B cell (primary cell): Measurements from ENCODE around the gene ARHGEF4. TPM values are rescaled to one million over a fixed set of nuclear protein-coding genes. Genes with fewer than 3 reads are reported as not detected.

ENCODE experiments used
- ATAC-seq: fragments of 200-7000 bp; cut with Tn5 transposase; one replicate; pipeline ENCODE4 v1.10.0; 2021; ENCODE audit warnings: low read depth, mild to moderate bottlenecking, moderate number of reproducible peaks, moderate library complexity
- CTCF ChIA-PET: fragments of 350-600 bp; sonication (Branson Sonifier 250); formaldehyde crosslinking; loops from one replicate; lab custom pipeline; 2021; ENCODE audit warnings: antibody characterized with exemption, inconsistent platforms; lab: Charles Lee
- POLR2A ChIA-PET: fragments of 350-600 bp; sonication (Branson Sonifier 250); formaldehyde crosslinking; loops from one replicate; lab custom pipeline; 2021; ENCODE audit warnings: antibody characterized with exemption; lab: Charles Lee
- DNase-seq: peaks from one replicate; pipeline ENCODE4 v3.0.0; 2013
- H2AFZ ChIP-seq: 2 replicates; pipeline ENCODE4 v1.6.1; 2012; ENCODE audit warnings: mild to moderate bottlenecking, low read depth, low read length; ENCODE audit not compliant: insufficient read depth, poor library complexity, severe bottlenecking
- H3K27ac ChIP-seq, 2 donors: 1 replicate in 1 of 2; 2 replicates in 1 of 2; pipeline ENCODE4 v1.5.1; 2012 to 2013; ENCODE audit warnings: low read length in 2 of 2, mild to moderate bottlenecking in 2 of 2, moderate library complexity in 1 of 2
- H3K27me3 ChIP-seq, 4 experiments: fragments of 200-600 bp in 1 of 4; sonication (generic) in 1 of 4; replicated peaks in 1 of 4; 1 replicate in 2 of 4; 2 replicates in 2 of 4; pipeline versions ENCODE4 v1.6.1 to v1.7.0; 2013 to 2016; ENCODE audit warnings: low read length in 3 of 4, mild to moderate bottlenecking in 2 of 4, mixed read lengths in 1 of 4, moderate library complexity in 1 of 4; ENCODE audit not compliant: insufficient read depth in 4 of 4, control insufficient read depth in 3 of 4; ENCODE audit errors: control extremely low read depth in 1 of 4
- H3K36me3 ChIP-seq, 2 experiments: replicated peaks in 1 of 2; 1 replicate in 1 of 2; 2 replicates in 1 of 2; pipeline versions ENCODE4 v1.6.1 to v1.7.1; 2013; ENCODE audit warnings: low read length in 1 of 2; ENCODE audit not compliant: insufficient read depth in 2 of 2, control insufficient read depth in 1 of 2; ENCODE audit errors: control extremely low read depth in 1 of 2, extremely low read depth in 1 of 2
- H3K4me1 ChIP-seq, 2 donors: fragments of 200-600 bp in 1 of 2; sonication (generic) in 1 of 2; 1 replicate in 1 of 2; 2 replicates in 1 of 2; pipeline versions ENCODE4 v1.5.1 to v1.6.1; 2013 to 2017; ENCODE audit warnings: low read length in 2 of 2; ENCODE audit not compliant: control insufficient read depth in 2 of 2, insufficient read depth in 2 of 2
- H3K4me2 ChIP-seq: replicated peaks from 2 replicates; pipeline ENCODE3; 2012; ENCODE audit warnings: mild to moderate bottlenecking, low read depth, low read length; ENCODE audit not compliant: poor library complexity, severe bottlenecking
- H3K4me3 ChIP-seq, 5 experiments: fragments of 200-600 bp in 1 of 5; sonication (generic) in 1 of 5; 1 replicate in 3 of 5; 2 replicates in 2 of 5; pipeline versions ENCODE4 v1.5.1 to v1.7.0; 2011 to 2016; ENCODE audit warnings: low read length in 4 of 5, mild to moderate bottlenecking in 4 of 5, low read depth in 2 of 5, control low read depth in 1 of 5, moderate library complexity in 1 of 5; ENCODE audit not compliant: insufficient read depth in 1 of 5; ENCODE audit errors: control extremely low read depth in 1 of 5, extremely low read depth in 1 of 5
- H3K79me2 ChIP-seq: fragments of 200-600 bp; sonication (generic); one replicate; pipeline ENCODE4 v1.6.0; 2016; ENCODE audit warnings: low read length; ENCODE audit not compliant: control insufficient read depth, insufficient read depth
- H3K9ac ChIP-seq: fragments of 200-600 bp; sonication (generic); 2 replicates; pipeline ENCODE4 v1.6.1; 2017; ENCODE audit warnings: mild to moderate bottlenecking, low read length, moderate library complexity
- H3K9me3 ChIP-seq, 3 donors: one replicate each; pipeline versions ENCODE4 v1.6.1 to v1.7.1; 2013; ENCODE audit warnings: low read length in 2 of 3; ENCODE audit not compliant: control insufficient read depth in 2 of 3, insufficient read depth in 1 of 3; ENCODE audit errors: control extremely low read depth in 1 of 3
- H4K20me1 ChIP-seq: 2 replicates; pipeline ENCODE4 v1.6.0; 2012; ENCODE audit warnings: mild to moderate bottlenecking, low read length; ENCODE audit not compliant: insufficient read depth, control insufficient read depth, poor library complexity, severe bottlenecking
- H3K27ac Mint-ChIP-seq: one replicate; pipeline ENCODE4 v1.8.0; 2021; ENCODE audit warnings: mixed read lengths
- H3K27me3 Mint-ChIP-seq: one replicate; pipeline ENCODE4 v1.8.0; 2021; ENCODE audit warnings: mixed read lengths
- H3K4me1 Mint-ChIP-seq: one replicate; pipeline ENCODE4 v1.8.0; 2021; ENCODE audit warnings: mixed read lengths
- H3K4me3 Mint-ChIP-seq: one replicate; pipeline ENCODE4 v1.8.0; 2021; ENCODE audit warnings: mixed read lengths
- H3K9me3 Mint-ChIP-seq: one replicate; pipeline ENCODE4 v1.8.0; 2022; ENCODE audit warnings: mixed read lengths; ENCODE audit not compliant: insufficient read depth
- EZH2 ChIP-seq: IDR thresholded peaks from 2 replicates; pipeline ENCODE4 v1.6.1; 2012; ENCODE audit warnings: borderline replicate concordance, low read depth, mild to moderate bottlenecking, moderate library complexity, low read length; ENCODE audit not compliant: insufficient read depth, poor library complexity, severe bottlenecking
- WGBS: methylation state at CpG from one replicate; pipeline ENCODE4 v1.1.5; 2013; ENCODE audit warnings: missing lambda C conversion rate; ENCODE audit not compliant: insufficient coverage; 5-methylcytosine and 5-hydroxymethylcytosine counted together
- intact Hi-C: fragments of 100-400 bp; cut with micrococcal nuclease; formaldehyde crosslinking; loops from one replicate; pipeline ENCODE4 v1.10.0; 2022
- polyA plus RNA-seq: library from polyadenylated mRNA; depleted of rRNA; stranded (reverse); fragments of >200 nt; gene quantifications from 2 replicates; pipeline ENCODE4 v1.2.3, GENCODE V29; 2012
- total RNA-seq, 2 donors: library from RNA; stranded (reverse); fragments of 120-200 nt in 1 of 2; gene quantifications; 1 replicate in 1 of 2; 2 replicates in 1 of 2; pipeline versions ENCODE4 v1.2.3 to v1.2.4, GENCODE V29; 2013 to 2022
- TF ChIP-seq, protein P1 (sequence below): fragments of 200-600 bp; IDR thresholded peaks from one replicate; pipeline ENCODE4 v1.8.0; 2022; ENCODE audit warnings: antibody characterized with exemption, mild to moderate bottlenecking

The ARHGEF4 gene
- total and polyA plus RNA-seq, 2 donors (not counting 1 experiment from before 2014, with no cell fraction given): 2.1 TPM; not detected in 1

DNA sequence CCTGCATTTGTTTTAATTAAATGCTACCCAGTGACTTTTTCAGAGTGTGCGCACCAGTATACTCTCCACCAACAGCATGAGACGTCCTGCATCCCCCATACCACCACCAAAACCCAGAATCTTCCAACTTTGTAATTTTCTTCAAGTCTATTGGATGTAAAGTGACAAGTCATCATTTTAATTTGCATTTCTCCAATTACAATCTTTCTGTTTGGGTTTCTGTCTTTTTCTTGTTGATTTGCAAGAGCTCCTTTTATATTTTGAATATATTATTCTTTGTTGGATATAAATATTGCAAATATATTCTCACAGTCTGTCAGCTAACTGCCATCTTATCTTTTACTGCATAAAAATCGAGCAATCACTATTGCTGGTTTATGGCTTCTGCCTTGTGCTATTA is 160.0 kb downstream of the ARHGEF4 start:
- Histone ChIP-seq H2AFZ (no peak overlapping the region), H3K4me3 (no peak overlapping the region), H3K79me2 (no peaks in the 10 kb centered on the region), H3K4me1 (no peaks in the 10 kb centered on the region), H3K36me3 (no peaks in the 10 kb centered on the region), H3K9ac (no peak overlapping the region), H3K27me3 (no peaks in the 10 kb centered on the region), H3K27ac (no peak overlapping the region), H3K4me2 (no peak overlapping the region), H3K9me3 (no peaks in the 10 kb centered on the region), H4K20me1 (no peaks in the 10 kb centered on the region)
- DNase-seq (no peak), ATAC-seq (no peak)
- WGBS: no CpG with 5 or more reads among the region's 3 CpGs
- ChIA-PET POLR2A (no interaction called here), CTCF (no interaction called here)
- intact Hi-C loops: no loop called here
- no peak overlapping the region for H3K4me3 Mint-ChIP-seq
- no peaks in the 10 kb centered on the region for H3K4me1 Mint-ChIP-seq
- H3K9me3 Mint-ChIP-seq: no peaks in the 10 kb centered on the region
- H3K27me3 Mint-ChIP-seq: peaks cover 14% of the 10 kb centered on the region
- TF ChIP-seq, protein P1, sequence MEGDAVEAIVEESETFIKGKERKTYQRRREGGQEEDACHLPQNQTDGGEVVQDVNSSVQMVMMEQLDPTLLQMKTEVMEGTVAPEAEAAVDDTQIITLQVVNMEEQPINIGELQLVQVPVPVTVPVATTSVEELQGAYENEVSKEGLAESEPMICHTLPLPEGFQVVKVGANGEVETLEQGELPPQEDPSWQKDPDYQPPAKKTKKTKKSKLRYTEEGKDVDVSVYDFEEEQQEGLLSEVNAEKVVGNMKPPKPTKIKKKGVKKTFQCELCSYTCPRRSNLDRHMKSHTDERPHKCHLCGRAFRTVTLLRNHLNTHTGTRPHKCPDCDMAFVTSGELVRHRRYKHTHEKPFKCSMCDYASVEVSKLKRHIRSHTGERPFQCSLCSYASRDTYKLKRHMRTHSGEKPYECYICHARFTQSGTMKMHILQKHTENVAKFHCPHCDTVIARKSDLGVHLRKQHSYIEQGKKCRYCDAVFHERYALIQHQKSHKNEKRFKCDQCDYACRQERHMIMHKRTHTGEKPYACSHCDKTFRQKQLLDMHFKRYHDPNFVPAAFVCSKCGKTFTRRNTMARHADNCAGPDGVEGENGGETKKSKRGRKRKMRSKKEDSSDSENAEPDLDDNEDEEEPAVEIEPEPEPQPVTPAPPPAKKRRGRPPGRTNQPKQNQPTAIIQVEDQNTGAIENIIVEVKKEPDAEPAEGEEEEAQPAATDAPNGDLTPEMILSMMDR: no peak
- TF ChIP-seq EZH2: no peak
- H3K27ac Mint-ChIP-seq: no peak overlapping the region

DNA sequence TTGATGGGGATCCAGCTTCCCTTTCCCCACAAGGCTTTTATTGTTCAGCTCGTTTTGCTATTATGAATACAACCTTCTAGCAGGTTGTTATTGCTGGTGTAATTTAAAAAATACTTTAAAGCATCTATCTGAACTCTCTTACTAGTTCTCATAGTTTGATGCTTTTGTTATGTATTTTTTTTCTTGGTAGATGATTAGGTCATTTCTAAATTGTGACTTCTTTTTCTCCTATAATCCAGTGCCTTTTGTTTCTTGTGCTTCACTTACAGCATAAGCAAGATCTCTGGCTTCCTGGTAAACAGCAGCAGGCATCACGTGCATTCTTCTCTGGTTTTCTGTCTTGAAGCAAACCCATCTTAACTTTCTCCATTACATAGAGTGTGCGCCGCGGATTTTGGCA is 160.5 kb downstream of the ARHGEF4 start:
- intact Hi-C loops: no loop called here
- peaks cover 14% of the 10 kb centered on the region for H3K27me3 Mint-ChIP-seq
- TF ChIP-seq EZH2: no peak
- TF ChIP-seq, protein P1: no peak
- no peaks in the 10 kb centered on the region for H3K4me1 Mint-ChIP-seq
- H3K9me3 Mint-ChIP-seq: no peaks in the 10 kb centered on the region
- Histone ChIP-seq H3K9me3 (no peaks in the 10 kb centered on the region), H3K27ac (no peak overlapping the region), H3K9ac (no peak overlapping the region), H3K4me2 (no peak overlapping the region), H4K20me1 (no peaks in the 10 kb centered on the region), H3K4me3 (no peak overlapping the region), H3K27me3 (no peaks in the 10 kb centered on the region), H3K4me1 (no peaks in the 10 kb centered on the region), H3K79me2 (no peaks in the 10 kb centered on the region), H2AFZ (no peak overlapping the region), H3K36me3 (no peaks in the 10 kb centered on the region)
- no peak overlapping the region for H3K27ac Mint-ChIP-seq
- H3K4me3 Mint-ChIP-seq: no peak overlapping the region
- DNase-seq (no peak), ATAC-seq (no peak)
- POLR2A ChIA-PET: no interaction called here
- CTCF ChIA-PET: no interaction called here
- WGBS: 67% methylated on average over 3 of the region's 5 CpGs
